LoVo (cell line): Measurements from ENCODE around the gene BCLAF1.

Experiments used
- DNase-seq: peaks from one replicate; pipeline ENCODE4 v3.0.0-alpha.2; 2016; ENCODE audit warnings: low spot score

The BCLAF1 gene, protein sequence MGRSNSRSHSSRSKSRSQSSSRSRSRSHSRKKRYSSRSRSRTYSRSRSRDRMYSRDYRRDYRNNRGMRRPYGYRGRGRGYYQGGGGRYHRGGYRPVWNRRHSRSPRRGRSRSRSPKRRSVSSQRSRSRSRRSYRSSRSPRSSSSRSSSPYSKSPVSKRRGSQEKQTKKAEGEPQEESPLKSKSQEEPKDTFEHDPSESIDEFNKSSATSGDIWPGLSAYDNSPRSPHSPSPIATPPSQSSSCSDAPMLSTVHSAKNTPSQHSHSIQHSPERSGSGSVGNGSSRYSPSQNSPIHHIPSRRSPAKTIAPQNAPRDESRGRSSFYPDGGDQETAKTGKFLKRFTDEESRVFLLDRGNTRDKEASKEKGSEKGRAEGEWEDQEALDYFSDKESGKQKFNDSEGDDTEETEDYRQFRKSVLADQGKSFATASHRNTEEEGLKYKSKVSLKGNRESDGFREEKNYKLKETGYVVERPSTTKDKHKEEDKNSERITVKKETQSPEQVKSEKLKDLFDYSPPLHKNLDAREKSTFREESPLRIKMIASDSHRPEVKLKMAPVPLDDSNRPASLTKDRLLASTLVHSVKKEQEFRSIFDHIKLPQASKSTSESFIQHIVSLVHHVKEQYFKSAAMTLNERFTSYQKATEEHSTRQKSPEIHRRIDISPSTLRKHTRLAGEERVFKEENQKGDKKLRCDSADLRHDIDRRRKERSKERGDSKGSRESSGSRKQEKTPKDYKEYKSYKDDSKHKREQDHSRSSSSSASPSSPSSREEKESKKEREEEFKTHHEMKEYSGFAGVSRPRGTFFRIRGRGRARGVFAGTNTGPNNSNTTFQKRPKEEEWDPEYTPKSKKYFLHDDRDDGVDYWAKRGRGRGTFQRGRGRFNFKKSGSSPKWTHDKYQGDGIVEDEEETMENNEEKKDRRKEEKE

DNA sequence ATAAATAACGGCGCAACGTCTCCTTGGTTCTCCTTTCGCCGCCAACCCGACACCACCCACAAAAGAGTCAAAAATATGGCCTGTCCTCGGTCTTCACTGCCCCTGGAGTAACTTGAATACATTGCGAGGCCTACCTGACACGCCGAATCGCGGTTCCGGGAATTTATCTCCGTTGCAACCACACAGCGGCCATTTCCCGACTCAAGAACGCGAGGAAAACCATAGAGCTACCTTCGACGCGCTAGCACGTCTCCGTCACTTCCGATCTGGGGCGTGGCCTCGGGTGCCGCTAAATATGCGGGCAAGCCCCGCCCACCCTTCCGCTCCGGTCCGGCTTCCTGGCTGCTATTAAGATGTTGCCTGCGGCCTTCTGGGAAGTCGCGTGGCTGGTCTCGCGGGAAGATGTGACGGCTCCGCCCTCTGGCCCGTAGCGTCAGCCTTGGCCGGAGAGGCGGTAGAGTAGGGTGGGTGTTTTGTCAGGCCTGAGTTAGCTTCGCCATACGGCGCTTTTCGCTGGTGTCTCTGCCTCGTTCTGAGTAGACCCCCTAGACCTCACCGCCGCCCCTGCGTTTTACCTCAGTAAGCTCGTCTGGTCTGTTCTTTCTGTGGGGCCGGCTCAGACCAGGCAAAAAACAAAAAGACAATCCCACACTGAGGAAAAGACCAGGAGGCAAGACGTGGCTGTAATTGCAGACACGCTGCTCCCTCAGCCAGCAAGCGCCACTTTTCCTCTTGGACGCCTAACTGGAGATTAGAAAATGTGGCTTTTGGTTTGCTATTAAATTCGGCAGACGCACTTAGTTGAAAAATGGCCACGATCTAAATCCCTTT is at the start of gene BCLAF1:
Gene BCLAF1, minus strand, starts transcription at position 268 of the 831 bp plus-strand sequence. CDS start 9,980 bp downstream, outside the sequence.
- peak; percentile 99 for DNase-seq

DNA sequence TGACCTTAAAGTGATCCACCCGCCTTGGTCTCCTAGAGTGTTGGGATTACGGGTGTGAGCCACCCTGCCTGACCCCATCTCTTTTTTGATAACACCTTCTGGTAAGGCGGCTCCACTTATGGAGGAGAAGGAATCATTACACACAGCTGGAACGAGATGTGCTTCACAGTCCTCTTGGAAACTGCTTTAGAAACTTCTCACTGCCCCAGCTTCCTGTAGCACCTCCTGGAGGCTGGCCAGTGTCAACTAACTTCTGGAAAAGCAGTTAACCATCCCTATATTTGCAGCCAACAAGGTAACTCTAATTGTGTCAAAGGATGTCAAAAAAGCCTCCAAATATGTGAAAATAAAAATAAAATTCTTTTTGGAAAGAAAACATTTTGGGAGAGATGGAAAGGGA is 48.8 kb upstream of the BCLAF1 start:
- DNase-seq: no peak

DNA sequence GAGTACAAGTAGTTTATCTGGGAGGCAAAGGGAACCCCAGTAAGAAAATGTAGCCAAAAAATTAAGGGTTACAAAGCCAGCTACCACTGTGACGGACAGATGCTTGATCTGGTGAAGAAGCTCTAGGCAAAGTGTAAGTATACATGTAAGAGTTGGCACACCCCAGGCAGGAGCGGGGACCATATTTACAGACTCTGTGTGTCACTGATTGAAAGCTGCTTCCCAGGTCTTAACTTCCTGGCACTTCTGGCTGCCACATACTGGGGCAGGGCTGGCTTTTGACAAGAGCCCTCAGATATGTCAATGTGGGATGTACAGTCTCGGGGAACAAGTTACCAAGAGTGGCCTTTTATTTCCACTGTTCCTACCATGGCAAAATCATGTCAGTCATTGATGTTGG is 48.0 kb upstream of the BCLAF1 start:
- DNase-seq: no peak

DNA sequence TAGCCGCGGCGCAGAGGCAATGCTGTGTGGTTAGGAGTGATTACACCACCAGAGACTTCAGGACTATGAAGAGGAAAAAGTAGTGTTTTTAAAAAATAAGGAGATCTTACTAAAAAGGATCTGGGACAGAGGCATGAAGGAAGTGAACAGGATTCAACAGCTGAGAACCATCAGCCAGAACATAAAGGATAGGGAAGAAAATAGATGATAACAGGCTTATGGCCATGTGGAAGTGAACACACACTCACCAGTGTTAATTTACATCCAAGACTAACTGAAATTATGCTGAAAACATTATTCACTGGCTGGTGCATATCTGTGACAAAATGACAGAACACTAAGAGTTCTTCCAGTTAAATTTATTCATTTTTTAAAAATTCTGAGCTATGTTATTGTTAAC is 47.5 kb upstream of the BCLAF1 start:
- DNase-seq: no peak

DNA sequence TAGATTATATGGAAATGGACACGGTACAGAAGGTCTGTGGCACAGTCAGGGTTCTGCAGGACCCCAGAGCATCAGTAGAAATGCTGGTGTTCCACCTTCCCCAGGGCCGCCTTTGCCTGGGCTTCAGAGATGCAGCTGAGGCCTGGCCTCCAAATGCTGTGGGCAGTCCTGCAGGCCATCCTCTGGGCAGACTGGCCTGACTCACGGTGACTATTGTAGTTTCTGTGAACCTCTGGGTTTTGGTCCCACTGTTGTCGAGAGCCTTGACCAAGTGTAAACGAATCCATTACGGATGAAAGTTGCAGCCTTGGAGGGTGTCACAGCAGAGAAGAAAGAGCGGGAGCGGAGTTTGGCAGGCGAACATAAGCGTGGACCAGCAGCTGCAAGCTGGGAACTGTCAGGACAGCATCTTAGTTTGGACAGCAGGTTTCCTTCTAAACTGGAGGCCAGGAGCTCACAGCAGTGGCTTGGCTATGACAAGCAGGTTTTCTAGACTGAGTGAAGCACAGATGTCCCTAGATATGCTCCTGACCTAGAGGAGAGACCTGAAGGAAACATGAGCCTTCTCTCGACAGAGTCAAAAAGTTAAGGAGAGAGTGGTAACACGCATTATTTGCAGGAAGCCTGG is 46.2 kb upstream of the BCLAF1 start:
- no peak for DNase-seq

DNA sequence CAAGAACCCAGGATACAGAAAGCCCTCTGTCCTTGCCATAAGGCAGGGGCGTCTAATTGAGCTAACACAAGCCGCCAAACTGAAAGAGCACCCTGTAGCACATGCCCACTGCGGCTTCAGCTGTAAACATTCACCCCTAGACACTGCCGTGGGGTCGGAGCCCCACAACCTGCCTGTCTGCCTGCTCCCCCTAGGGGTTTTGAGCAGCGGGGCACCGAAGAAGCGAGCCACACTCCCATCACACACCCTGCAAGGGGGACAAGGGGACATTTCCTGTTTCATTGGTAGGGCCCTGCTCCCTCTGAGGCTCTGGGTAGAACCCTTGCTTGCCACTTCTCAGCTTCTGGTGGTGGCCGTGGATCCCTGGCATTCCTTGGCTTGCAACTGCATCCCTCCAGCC is 45.2 kb upstream of the BCLAF1 start:
- no peak for DNase-seq

DNA sequence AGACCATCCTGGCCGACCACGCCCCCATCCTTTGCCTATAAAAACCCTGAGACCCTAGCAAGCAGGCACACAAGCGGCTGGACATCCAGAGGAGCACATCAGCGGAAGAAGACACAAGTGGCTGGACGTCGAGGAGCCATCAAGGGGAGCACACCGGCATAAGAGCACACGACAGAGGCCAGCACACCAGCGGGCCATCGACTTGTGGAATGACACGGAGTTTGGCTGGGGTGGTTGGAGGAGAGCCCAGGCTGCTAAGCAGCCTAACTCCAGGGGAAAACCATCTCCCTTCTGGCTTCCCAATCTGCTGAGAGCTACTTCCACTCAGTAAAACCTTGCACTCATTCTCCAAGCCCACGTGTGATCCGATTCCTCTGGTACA is 44.8 kb upstream of the BCLAF1 start:
- DNase-seq: no peak

DNA sequence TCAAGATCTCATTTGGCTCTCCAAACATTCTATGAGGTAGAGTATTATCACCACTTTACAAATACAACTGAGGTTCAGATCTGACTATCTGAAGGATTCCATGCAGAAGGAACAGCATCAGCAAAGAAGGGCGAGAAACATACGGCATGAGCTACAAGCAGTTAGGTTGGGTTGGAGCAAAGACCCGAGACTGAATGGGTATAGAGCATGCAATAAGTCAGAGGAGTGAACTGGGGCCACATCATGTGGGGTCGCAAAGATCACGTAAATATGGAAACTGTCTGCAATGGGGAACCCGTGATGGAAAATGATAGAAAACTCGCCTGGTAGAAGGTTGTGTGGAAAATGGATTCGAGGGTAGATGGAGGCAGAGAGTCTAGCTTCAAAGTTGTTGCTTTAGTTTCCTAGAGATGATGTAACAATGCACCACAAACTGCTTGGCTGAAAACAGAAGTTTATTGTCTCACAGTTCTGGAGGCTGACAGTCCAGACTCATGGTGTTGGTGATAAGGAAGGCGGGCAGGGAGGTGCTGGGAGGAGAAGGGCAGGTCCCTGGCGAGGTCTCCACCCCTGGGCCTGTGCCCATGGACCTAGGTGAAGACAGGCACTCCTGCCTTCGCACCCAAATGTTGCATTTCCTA is 44.3 kb upstream of the BCLAF1 start:
- no peak for DNase-seq

DNA sequence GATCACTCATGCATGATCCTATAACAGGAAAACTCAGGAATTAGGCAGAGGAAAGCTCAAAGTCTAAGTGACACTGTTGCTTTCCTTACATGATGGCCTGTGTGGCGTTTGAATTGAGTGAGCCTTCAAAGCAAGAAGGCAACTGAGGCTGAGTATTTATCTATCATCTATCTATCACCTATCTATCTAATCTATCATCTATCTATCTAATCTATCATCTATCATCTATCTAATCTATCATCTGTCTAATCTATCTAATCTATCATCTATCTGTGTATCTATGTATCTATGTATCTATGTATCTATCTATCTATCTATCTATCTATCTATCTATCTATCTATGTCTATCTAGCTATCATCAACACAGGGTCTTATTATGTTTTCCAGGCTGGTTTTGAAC is 41.8 kb upstream of the BCLAF1 start:
- DNase-seq: no peak

DNA sequence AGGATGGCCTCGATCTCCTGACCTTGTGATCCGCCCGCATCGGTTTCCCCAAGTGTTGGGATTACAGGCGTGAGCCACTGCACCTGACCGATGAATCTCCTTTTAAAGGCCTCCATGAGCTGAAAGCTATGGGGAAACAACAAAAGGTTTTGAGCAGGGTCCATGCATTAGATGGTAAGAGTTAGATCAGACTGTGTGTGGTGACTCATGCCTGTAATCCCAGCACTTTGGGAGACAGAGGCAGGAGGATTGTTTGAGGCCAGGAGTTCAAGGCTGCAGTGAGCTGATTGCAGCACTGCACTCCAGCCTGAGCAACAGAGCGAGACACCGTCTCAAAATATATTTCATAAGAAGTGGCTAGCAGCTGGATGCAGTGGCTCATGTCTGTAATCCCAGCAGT is 41.0 kb upstream of the BCLAF1 start:
- no peak for DNase-seq

DNA sequence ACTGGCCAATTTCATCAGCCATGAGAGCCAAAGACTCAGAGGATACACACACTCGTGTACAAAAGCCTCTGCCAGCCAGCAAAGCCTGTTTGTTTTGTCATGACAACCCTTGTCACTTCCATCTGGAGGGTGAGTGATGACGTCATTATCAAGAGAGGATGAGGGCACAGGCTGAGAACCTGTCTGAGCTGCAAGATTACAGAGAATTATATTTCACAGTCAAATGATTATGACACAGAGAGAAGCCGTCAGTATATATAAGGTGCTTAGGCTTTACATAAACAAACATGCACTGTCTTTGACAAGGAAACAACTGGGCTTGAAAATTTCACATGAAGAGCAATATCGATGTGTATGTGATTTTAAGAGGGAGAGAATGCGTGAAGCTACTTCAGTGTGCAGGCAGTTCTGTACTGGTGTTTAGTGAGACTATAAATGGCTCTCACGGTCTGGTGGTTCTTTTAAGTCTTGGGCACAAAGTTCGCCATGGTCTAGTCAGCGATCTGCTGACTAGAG is 36.5 kb upstream of the BCLAF1 start:
- no peak for DNase-seq

DNA sequence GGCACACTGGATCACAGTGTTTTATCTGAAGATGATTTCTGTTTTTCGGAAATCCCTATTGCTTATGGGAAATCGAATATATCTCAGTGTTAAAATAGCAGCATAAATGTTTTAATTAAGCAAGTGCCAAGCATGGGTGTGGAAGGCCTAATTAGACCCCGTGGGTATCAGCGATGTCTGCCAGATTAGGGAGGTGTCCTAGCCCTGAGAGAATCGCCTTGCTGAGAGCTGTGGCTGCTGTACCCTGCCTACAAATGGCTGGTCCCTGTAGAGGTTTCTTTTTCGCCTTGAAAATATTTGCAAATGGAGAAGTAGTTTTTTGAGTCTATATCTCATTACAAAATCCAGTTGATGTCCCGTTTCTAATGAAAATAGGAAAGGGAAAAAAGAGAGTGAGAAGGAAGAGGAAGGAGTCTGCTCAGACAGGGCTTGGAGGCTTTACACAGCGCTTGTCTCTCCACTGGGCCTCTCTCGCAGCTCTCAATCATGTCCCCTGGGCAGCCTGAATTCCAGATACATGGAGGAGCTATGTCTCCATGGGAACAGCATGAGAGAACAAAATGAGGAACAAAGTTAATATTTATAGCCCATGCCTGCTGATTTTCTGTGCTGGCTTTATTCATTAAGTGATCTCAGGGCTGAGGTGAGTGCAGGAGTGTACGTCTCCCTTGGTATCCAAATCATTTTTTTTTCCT is 35.2 kb upstream of the BCLAF1 start:
- DNase-seq: no peak

DNA sequence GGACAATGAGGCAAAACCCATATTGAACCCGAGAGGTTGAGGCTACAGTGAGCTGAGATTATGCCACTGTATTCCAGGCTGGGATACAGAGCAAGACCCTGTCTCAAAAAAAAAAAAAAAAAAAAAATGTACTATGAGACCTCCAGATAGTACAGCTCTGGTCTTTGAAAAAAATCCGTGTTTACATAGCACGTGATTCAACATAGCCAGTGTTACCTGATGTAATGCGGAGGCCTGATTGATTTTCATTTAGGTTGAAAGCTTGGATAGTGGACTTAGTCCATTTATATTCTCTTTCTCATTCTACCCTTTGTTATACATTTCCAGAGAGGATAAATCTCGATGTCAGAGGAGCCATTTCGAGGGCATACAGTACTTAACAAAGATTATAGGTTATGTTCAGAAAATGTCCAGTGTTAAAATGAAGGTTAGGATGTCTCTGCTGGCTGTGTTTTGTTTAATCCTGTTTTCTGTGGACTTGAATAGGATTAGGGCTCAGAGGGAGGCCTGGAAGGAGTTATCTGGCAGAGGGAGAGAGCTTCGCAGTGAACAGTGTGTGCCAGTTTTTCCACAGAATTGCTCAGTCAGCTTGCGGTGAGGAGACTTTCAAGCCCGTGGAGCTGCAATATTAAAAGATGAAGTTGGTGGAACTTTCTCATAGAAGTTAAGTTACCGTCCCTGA is 33.9 kb upstream of the BCLAF1 start:
- DNase-seq: no peak

DNA sequence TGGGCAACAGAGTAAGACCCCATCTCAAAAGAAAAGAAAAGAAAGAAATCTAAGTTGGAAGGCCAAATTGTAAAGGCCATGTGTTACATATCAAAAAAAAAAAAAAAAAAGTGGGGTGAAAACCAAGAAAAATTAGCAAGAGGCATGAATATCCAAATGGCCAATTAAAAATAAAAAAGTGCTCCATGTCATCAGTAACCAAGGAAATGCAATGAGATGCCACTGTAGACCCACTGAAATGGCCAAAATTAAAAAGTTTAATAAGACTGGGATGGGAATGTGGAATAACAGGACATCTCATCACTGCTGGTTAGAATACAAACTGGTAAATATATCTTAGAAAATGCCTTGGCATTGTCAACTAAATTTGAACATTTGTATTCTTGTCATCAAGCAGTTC is 30.1 kb upstream of the BCLAF1 start:
- no peak for DNase-seq

DNA sequence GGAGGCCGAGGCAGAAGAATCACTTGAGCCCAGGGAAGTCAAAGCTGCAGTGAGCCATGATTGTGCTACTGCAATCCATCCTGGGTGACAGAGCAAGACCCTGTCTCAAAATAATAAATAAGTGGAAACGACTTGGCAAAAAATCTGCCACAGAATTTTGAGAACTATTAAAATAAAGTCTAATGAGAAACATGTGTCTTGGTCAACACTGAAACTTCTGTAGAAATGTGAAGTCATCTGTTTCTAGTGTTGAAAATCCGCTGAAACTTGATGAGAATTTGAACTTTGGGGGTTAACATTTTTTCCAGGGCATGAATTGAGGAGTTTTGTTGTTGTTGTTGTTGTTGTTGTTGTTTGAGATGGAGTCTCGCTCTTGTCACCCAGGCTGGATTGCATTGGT is 29.0 kb upstream of the BCLAF1 start:
- no peak for DNase-seq

DNA sequence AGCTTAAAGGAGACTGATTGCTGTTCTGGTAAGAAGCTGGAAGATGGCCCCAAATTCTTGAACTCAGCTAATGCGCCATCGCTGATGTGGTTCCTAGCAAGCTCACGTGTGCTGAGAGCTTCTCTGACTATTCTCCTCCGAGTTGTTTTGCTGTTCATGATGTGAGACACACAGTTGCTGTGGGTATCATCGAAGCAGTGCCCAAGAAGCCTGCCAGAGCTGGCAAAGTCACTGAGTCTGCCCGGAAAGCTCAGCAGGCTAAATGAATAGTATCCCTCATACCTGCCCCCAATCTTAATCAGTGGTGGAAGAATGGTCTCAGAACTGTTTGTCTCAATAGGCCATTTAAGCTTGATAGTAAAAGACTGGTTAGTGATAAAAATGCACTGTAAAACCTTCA is 28.3 kb upstream of the BCLAF1 start:
- no peak for DNase-seq

DNA sequence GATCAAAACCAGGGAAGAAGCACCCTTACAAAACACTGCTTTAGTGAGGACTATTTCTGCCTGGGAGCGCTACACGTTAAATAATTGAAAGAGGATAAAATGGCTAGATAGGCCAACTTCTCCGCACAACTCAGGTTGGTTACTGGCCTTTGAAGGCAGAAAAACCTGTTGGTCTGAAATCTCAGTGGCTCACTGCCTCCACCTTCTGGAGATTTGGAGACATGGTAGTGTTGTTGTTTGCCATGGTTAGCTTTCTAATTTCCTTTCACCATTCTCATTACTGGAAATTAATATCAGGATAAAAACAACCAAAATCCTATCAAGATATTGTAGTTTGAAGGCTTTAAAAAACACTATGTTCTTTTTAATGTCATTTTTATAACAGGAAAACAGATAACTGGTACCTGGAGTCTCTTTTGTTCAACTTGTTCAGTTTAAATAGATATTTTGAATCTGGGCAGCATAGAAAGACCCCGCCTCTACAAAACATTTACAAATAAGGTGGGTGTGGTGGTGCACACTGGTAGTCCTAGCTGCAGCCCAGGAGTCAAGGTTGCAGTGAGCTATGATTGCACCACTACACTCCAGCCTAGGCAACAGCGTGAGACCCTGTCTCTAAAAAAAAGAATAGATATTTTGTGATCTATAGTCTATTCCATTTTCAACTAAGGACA is 27.5 kb upstream of the BCLAF1 start:
- peak; percentile 75 for DNase-seq

DNA sequence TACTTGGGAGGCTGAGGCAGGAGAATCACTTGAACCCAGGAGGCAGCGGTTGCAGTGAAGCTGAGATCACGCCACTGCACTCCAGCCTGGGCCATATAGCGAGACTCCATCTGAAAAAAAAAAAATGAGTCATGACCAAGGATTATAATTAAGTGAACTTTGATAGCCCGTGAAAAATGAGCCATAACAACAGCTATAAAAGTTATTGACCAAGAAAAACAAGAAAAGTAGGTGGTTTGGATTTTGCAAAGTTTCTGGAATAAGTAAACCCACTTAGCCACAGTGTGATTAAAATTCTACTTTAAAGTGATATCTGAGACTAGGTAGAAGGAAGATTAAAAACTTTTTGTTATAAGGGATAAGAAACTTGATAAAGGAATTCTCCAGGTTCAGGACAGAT is 25.9 kb upstream of the BCLAF1 start:
- DNase-seq: no peak

DNA sequence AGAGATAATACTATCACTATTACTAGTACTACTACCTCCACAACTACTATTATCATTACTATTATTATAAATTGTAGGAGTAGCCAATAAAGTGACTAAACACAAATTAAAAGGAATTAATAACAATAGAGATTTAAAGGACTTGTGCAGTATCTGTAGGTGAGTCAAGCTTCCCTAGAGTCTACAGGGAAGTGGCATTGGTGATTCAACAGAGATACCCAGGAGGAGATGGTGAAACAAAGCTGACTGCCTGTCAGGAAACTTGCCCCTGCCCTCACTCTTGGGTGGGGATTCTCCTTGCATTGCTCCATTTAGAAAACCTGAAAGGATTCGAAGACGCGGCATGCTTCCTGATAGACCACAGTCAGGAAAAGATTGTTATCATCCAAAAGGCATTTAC is 23.3 kb upstream of the BCLAF1 start:
- no peak for DNase-seq
